Naive thymus-derived CD8-positive, alpha-beta T cell (primary cell): ENCODE results near the gene RNF157. TPM values are rescaled to one million over a fixed set of nuclear protein-coding genes. Genes with fewer than 3 reads are reported as not detected.

Experiments used
- ATAC-seq, 2 donors: fragments of 150-1000 bp; cut with Tn5 transposase in 1 of 2; sonication (Bioruptor Pico), chemical (Tn5 transposase) in 1 of 2; 1 replicate in 1 of 2; 2 replicates in 1 of 2; pipeline ENCODE4 v1.10.0; 2021; ENCODE audit warnings: mild to moderate bottlenecking in 2 of 2, moderate library complexity in 2 of 2
- POLR2A ChIA-PET: fragments of 350-600 bp; sonication (Branson Sonifier 250); formaldehyde crosslinking; loops from one replicate; lab custom pipeline; 2021; ENCODE audit warnings: antibody characterized with exemption; lab: Charles Lee
- DNase-seq, 10 donors: peaks; one replicate each; pipeline versions ENCODE4 v3.0.0 to v3.0.0-alpha.2; 2020 to 2022
- H3K27ac Mint-ChIP-seq, 10 donors: one replicate each; pipeline ENCODE4 v1.8.0; 2020 to 2022; ENCODE audit warnings: mild to moderate bottlenecking in 10 of 10, mixed read lengths in 10 of 10, moderate library complexity in 4 of 10, inconsistent platforms in 1 of 10
- H3K27me3 Mint-ChIP-seq, 5 donors: one replicate each; pipeline ENCODE4 v1.8.0; 2021 to 2022; ENCODE audit warnings: mixed read lengths in 5 of 5
- H3K36me3 Mint-ChIP-seq, 3 donors: one replicate each; pipeline ENCODE4 v1.8.0; 2020 to 2022; ENCODE audit warnings: mixed read lengths in 3 of 3, mild to moderate bottlenecking in 2 of 3, inconsistent platforms in 1 of 3
- H3K4me1 Mint-ChIP-seq, 4 donors: one replicate each; pipeline ENCODE4 v1.8.0; 2021 to 2022; ENCODE audit warnings: mixed read lengths in 4 of 4
- H3K4me3 Mint-ChIP-seq, 10 donors: one replicate each; pipeline ENCODE4 v1.8.0; 2020 to 2022; ENCODE audit warnings: mild to moderate bottlenecking in 10 of 10, mixed read lengths in 10 of 10, moderate library complexity in 6 of 10, inconsistent platforms in 1 of 10
- H3K9me3 Mint-ChIP-seq, 9 donors: one replicate each; pipeline ENCODE4 v1.8.0; 2020 to 2022; ENCODE audit warnings: mixed read lengths in 9 of 9, mild to moderate bottlenecking in 3 of 9, inconsistent platforms in 1 of 9, moderate library complexity in 1 of 9
- microRNA-seq: library from miRNA; unstranded; fragments of <30 nt; microRNA quantifications from one replicate; pipeline ENCODE4 v1.2.0, GENCODE V29; 2022; ENCODE audit warnings: borderline microRNAs expressed
- polyA plus RNA-seq, 3 donors: library from polyadenylated mRNA; unstranded; fragments of 300-500 nt; fragmentation: Illumina TruSeq; gene quantifications; one replicate each; pipeline ENCODE4 v1.2.3, GENCODE V29; 2021
- total RNA-seq, 8 experiments: library from RNA in 2 of 8; stranded (reverse) in 2 of 8; gene quantifications; one replicate each; pipeline ENCODE4 v1.2.3 and lab custom pipeline; 2021 to 2026

Gene RNF157
- total and polyA plus RNA-seq, 5 experiments from 2014 or later = 4.9 to 46.4 (median 29.4) TPM

DNA sequence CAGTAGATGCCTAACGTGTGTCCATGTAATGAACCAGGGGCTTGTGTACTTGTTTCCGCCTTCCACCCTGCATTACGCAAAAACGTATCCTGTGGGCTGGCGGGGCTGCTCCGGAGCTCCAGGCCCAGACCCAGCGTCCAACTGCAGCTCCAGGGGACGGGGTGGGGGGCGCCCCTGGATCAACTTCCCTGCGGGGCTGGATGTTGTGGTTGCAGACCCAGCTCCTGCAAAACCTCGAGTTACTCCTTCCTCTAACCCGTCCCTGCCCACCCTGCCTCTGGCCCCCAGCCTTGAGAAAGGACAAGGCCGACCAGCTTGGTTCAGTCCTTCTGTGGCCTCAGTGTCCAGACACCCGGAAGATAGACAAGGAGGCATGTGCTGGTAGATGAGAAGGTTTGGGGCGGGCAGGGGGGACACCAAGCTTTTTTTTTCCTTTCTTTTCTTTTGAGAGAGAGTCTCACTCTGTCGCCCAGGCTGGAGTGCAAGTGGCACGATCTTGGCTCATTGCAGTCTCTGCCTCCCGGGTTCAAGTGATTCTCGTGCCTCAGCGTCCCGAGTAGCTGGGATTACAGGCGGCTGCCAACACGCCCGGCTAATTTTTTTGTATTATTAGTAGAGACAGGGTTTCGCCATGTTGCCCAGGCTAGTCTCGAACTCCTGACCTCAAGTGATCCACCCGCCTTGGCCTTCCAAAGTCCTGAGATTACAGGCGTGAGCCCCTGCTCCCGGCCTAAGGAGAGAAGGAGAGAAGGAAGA is 136.0 kb downstream of the RNF157 start:
- Mint-ChIP-seq H3K9me3 (no peaks in the 10 kb centered on the region), H3K4me1 (peaks cover 6 to 39% (median 36%) of the 10 kb centered on the region in 4 donors), H3K4me3 (peak overlapping the region; percentile 94 to 99 (median 97)), H3K27ac (peak overlapping the region; percentile 95 to 99 (median 98)), H3K27me3 (no peaks in the 10 kb centered on the region), H3K36me3 (peaks cover 4 to 23% (median 9%) of the 10 kb centered on the region in 3 donors)
- POLR2A ChIA-PET = interaction anchor here (0.8 to 2.6 kb wide), 23 partner anchors 8 to 254 kb away, joined by 3 to 20 read pairs (median 4); partner anchors contain the start of genes MRPL38, PRPSAP1, SRP68 and ZACN
- DNase-seq (no peak), ATAC-seq (no peak)

- H3K9me3 Mint-ChIP-seq = no peaks in the 10 kb centered on the region
- peaks cover 4 to 31% (median 9%) of the 10 kb centered on the region in 3 donors for H3K36me3 Mint-ChIP-seq
- peak within 1 kb of the TSS; percentile 94 to 99 (median 97) for H3K4me3 Mint-ChIP-seq
- POLR2A ChIA-PET = interaction anchor here (0.8 to 2.6 kb wide), 25 partner anchors 8 to 255 kb away, joined by 3 to 20 read pairs (median 4); partner anchors contain the start of genes MRPL38, PRPSAP1, SRP68 and ZACN
- DNase-seq = peak; percentile 87 to 95 (median 92)
- H3K27me3 Mint-ChIP-seq = no peaks in the 10 kb centered on the region
- H3K4me1 Mint-ChIP-seq = peaks cover 6 to 39% (median 36%) of the 10 kb centered on the region in 4 donors
- H3K27ac Mint-ChIP-seq = peak within 1 kb of the TSS; percentile 95 to 99 (median 98)
- ATAC-seq = peak; percentile 90 to 92
Measured at GRCh38 chr17:76103274-76104139, 136.8 kb downstream of the RNF157 start, which contains the start of gene EXOC7. TSS of gene EXOC7 (minus strand) at chr17:76103787. CDS start at chr17:76103692, 95 bp downstream.

DNA sequence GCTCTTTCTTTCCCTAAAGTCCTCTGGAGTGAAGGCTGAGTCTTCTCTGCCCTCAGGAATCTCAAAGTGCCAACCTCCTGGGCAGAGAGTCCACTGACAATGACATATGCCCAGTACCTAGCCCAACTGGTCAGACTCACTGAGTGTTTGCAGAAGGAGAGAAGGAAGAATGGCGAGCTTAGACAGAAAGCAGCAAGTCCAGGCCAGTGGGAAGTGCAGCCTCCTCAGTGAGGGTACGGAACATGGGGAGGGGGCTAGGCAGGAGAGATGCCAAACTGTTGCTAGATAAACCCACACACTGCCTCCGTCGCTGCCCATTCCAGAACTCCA is 137.4 kb downstream of the RNF157 start:
- peaks cover 4 to 37% (median 9%) of the 10 kb centered on the region in 3 donors for H3K36me3 Mint-ChIP-seq
- no peaks in the 10 kb centered on the region for H3K9me3 Mint-ChIP-seq
- ATAC-seq (peak in 1 of 2 donors; percentile 2), DNase-seq (no peak)
- peak overlapping the region; percentile 95 to 99 (median 98) for H3K27ac Mint-ChIP-seq
- H3K4me3 Mint-ChIP-seq = peak overlapping the region; percentile 94 to 99 (median 97)
- H3K27me3 Mint-ChIP-seq = no peaks in the 10 kb centered on the region
- peaks cover 6 to 40% (median 36%) of the 10 kb centered on the region in 4 donors for H3K4me1 Mint-ChIP-seq
- POLR2A ChIA-PET = interaction anchor here (0.6 to 2.6 kb wide), 14 partner anchors 10 to 1199 kb away, joined by 3 to 20 read pairs (median 6); partner anchors contain the start of genes PRPSAP1, SRP68 and ZACN

GRCh38 chr17:76097716-76098295 is 142.5 kb downstream of the RNF157 start:
- H3K36me3 Mint-ChIP-seq = peaks cover 4 to 81% (median 19%) of the 10 kb centered on the region in 3 donors
- H3K27me3 Mint-ChIP-seq = no peaks in the 10 kb centered on the region
- peak overlapping the region in 1 of 10 donors; percentile 25 for H3K27ac Mint-ChIP-seq
- peaks cover 4 to 33% (median 24%) of the 10 kb centered on the region in 4 donors for H3K4me1 Mint-ChIP-seq
- no peaks in the 10 kb centered on the region for H3K9me3 Mint-ChIP-seq
- ATAC-seq (no peak), DNase-seq (no peak)
- H3K4me3 Mint-ChIP-seq = no peak overlapping the region
- POLR2A ChIA-PET = no interaction called here

DNA sequence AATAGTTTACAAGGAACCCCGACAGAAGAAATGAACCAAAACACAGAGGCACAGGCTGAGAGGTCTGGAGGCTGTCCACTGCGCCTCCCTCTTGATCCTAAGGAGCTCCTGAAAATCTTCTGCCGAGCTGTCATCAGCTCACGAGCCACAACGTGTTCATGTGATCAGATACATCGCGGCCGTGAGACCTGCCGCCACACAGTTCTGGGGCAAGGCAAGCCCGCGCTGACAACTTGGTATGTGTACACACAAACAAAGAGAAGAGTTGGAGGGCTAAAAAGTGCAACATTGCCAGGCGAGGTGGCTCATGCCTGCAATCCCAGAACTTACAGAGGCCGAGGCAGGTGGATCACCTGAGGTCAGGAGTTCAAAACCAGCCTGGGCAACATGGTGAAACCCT is 144.3 kb downstream of the RNF157 start:
- Mint-ChIP-seq H3K27me3 (no peaks in the 10 kb centered on the region), H3K4me3 (no peak overlapping the region), H3K9me3 (no peaks in the 10 kb centered on the region), H3K4me1 (peaks cover 2 to 22% (median 10%) of the 10 kb centered on the region in 4 donors), H3K36me3 (peaks cover 4 to 86% (median 14%) of the 10 kb centered on the region in 3 donors), H3K27ac (peak overlapping the region in 1 of 10 donors; percentile 59)
- ATAC-seq = no peak
- DNase-seq = no peak
- POLR2A ChIA-PET = interaction anchor here (0.6 to 1.2 kb wide), 6 partner anchors 8 to 29 kb away, joined by 3 to 6 read pairs (median 4); partner anchors contain the start of gene EXOC7

DNA sequence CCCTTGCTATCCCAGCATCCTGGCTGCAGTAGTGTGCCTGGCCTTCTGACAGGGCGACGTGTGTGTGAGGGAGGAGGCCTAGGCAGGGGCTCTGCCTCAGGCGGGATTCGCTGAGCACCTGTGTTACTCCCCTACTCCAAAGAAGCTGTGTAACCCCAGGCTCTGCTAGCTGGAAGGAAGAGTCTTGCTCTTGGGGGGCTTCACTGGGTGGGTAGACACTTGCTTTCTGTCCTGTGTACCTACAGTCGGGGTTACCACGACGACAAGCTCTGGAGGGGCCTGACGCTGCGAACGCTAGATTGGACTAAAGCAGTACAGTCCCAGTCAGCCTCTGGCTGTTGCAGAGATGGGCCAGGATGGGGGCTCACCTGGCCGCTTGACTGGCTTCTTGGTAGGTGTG is 146.2 kb downstream of the RNF157 start:
- peaks cover 0 to 84% (median 12%) of the 10 kb centered on the region in 3 donors for H3K36me3 Mint-ChIP-seq
- DNase-seq (no peak), ATAC-seq (no peak)
- peaks cover 2 to 18% (median 5%) of the 10 kb centered on the region in 4 donors for H3K4me1 Mint-ChIP-seq
- no peaks in the 10 kb centered on the region for H3K9me3 Mint-ChIP-seq
- H3K27ac Mint-ChIP-seq = peak overlapping the region in 1 of 10 donors; percentile 49
- no peak overlapping the region for H3K4me3 Mint-ChIP-seq
- H3K27me3 Mint-ChIP-seq = no peaks in the 10 kb centered on the region
- POLR2A ChIA-PET = no interaction called here

DNA sequence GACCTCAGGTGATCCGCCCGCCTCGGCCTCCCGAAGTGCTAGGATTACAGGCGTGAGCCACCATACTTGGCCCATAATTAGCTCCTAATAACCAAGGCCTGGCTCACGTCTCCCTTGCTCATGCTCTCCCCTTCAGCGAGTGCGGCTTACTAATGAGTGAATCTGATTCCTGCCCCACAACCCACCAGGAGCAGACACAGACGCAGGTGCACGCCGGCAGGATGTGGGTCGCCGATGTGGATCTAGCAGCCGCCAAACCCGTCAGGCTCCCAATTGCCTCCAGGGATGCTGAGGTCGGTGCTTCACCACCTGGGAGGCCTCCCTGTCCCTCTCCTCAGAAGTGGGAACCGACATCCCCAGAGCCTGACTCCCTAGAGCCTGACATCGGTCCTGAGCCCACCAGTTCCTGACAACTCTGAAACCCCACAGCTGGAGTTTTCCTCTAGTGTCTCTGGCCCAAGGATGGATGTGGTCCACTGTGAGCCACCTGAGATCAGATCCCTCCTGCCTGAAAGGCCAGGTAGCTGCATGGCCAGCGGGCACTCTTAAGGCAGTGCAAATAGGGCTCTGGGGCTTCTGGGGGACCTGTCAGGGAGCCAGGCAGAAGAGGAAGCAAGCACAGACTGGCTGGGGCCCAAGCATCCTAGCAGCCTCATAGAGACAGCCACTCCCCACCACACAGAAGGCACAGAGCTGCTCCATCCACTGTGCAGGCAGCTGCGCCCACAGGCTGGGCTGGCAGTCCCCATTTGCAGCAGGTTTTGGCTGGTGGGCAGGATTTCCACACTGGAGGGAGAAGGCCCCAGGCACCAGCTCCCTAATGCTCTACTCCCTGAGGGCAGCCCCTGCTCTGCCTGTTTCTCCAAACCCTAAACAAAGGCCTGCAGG is 147.5 kb downstream of the RNF157 start:
- DNase-seq = no peak
- peak; percentile 49 to 76 for ATAC-seq
- Mint-ChIP-seq H3K27me3 (no peaks in the 10 kb centered on the region), H3K27ac (peak overlapping the region in 6 of 10 donors; percentile 3 to 38 (median 26)), H3K9me3 (no peaks in the 10 kb centered on the region), H3K36me3 (peaks cover 0 to 80% (median 13%) of the 10 kb centered on the region in 3 donors), H3K4me1 (peaks cover 2 to 16% (median 5%) of the 10 kb centered on the region in 4 donors), H3K4me3 (no peak overlapping the region)
- POLR2A ChIA-PET = interaction anchor here (0.6 to 2.0 kb wide), 7 partner anchors 11 to 198 kb away, joined by 4 to 8 read pairs (median 4); partner anchors contain the start of genes EXOC7 and ZACN

Small RNA genes lying within 50 kb of the gene (microRNA-seq; reads per million reads assigned to microRNA genes)
- not detected for gene MIR6868

Other genes starting within 250 kb of the RNF157 start
- 10 to 100 TPM; 11.9 to 12.5 TPM for gene CDK3, start 239.6 kb downstream of the RNF157 start, total RNA-seq
- gene CDK3, start 239.6 kb downstream of the RNF157 start, polyA plus RNA-seq = under 1 TPM; 0.16 to 0.64 (median 0.63) TPM
- 1 to 10 TPM; 7.1 to 8.2 TPM for gene EVPL, start 213.2 kb downstream of the RNF157 start, total RNA-seq
- gene EVPL, start 213.2 kb downstream of the RNF157 start, polyA plus RNA-seq = 1 to 10 TPM in 1 of 3 donors, under 1 TPM in 1, not detected in 1; 0.74 to 1.6 TPM
- 10 to 100 TPM; 79.7 to 80.5 TPM for gene SRP68, start 168.0 kb downstream of the RNF157 start, total RNA-seq
- 10 to 100 TPM; 53.3 to 79.1 (median 64.5) TPM for gene SRP68, start 168.0 kb downstream of the RNF157 start, polyA plus RNA-seq
- not detected for gene GALR2, start 165.7 kb downstream of the RNF157 start, total RNA-seq
- gene GALR2, start 165.7 kb downstream of the RNF157 start, polyA plus RNA-seq = under 1 TPM in 1 of 3 donors, not detected in 2; 0.70 TPM
- under 1 TPM in 1 of 2 experiments, not detected in 1; 0.21 TPM for gene ZACN, start 161.3 kb downstream of the RNF157 start, total RNA-seq
- gene ZACN, start 161.3 kb downstream of the RNF157 start, polyA plus RNA-seq = 1 to 10 TPM in 2 of 3 donors, not detected in 1; 1.9 to 4.6 TPM
- gene EXOC7, start 136.7 kb downstream of the RNF157 start, total RNA-seq = 100 to 1,000 TPM; 199 to 210 TPM
- 10 to 100 TPM; 46.0 to 62.6 (median 49.0) TPM for gene EXOC7, start 136.7 kb downstream of the RNF157 start, polyA plus RNA-seq
- 1 to 10 TPM; 3.4 to 3.7 TPM for gene FOXJ1, start 99.2 kb downstream of the RNF157 start, total RNA-seq
- 1 to 10 TPM in 2 of 3 donors, under 1 TPM in 1; 0.28 to 2.8 (median 1.8) TPM for gene FOXJ1, start 99.2 kb downstream of the RNF157 start, polyA plus RNA-seq
- gene UBALD2, start 24.9 kb upstream of the RNF157 start, total RNA-seq = 100 to 1,000 TPM; 111 to 122 TPM
- gene UBALD2, start 24.9 kb upstream of the RNF157 start, polyA plus RNA-seq = 1 to 10 TPM; 6.6 to 9.7 (median 8.2) TPM
- gene QRICH2, start 67.8 kb upstream of the RNF157 start, total RNA-seq = 1 to 10 TPM; 6.5 to 8.3 TPM
- gene QRICH2, start 67.8 kb upstream of the RNF157 start, polyA plus RNA-seq = under 1 TPM; 0.13 to 0.59 (median 0.23) TPM
- 10 to 100 TPM; 42.5 to 44.7 TPM for gene PRPSAP1, start 113.4 kb upstream of the RNF157 start, total RNA-seq
- 10 to 100 TPM; 37.9 to 62.9 (median 54.7) TPM for gene PRPSAP1, start 113.4 kb upstream of the RNF157 start, polyA plus RNA-seq
- under 1 TPM; 0.85 to 0.91 TPM for gene SPHK1, start 144.1 kb upstream of the RNF157 start, total RNA-seq
- under 1 TPM in 2 of 3 donors, not detected in 1; 0.31 to 0.37 TPM for gene SPHK1, start 144.1 kb upstream of the RNF157 start, polyA plus RNA-seq
- 10 to 100 TPM; 49.7 to 50.4 TPM for gene UBE2O, start 212.7 kb upstream of the RNF157 start, total RNA-seq
- gene UBE2O, start 212.7 kb upstream of the RNF157 start, polyA plus RNA-seq = 10 to 100 TPM in 2 of 3 donors, 1 to 10 TPM in 1; 8.8 to 14.4 (median 10.6) TPM
- gene AANAT, start 227.1 kb upstream of the RNF157 start, total RNA-seq = not detected
- gene AANAT, start 227.1 kb upstream of the RNF157 start, polyA plus RNA-seq = not detected